H9 (cell line): Measurements from ENCODE around the gene MGAT4A. TPM values are rescaled to one million over a fixed set of nuclear protein-coding genes. Genes with fewer than 3 reads are reported as not detected.

Experiments used
- DNase-seq: peaks from one replicate; pipeline ENCODE4 v3.0.0-alpha.2; 2017
- H2AFZ ChIP-seq: one replicate; pipeline ENCODE4 v1.6.1; 2013; ENCODE audit warnings: mild to moderate bottlenecking, low read length, control low read depth, moderate library complexity
- H2AK5ac ChIP-seq: 2 replicates; pipeline ENCODE4 v1.6.1; 2013; ENCODE audit warnings: low read length, control low read depth, mixed read lengths; ENCODE audit not compliant: insufficient read length
- H2BK120ac ChIP-seq: one replicate; pipeline ENCODE4 v1.6.1; 2013; ENCODE audit warnings: low read depth, mild to moderate bottlenecking, low read length, control low read depth, inconsistent platforms; ENCODE audit not compliant: poor library complexity, severe bottlenecking
- H2BK12ac ChIP-seq: 2 replicates; pipeline ENCODE4 v1.6.1; 2013; ENCODE audit warnings: low read length, control low read depth, mixed read lengths, low read depth; ENCODE audit not compliant: insufficient read length
- H2BK15ac ChIP-seq: 2 replicates; pipeline ENCODE4 v1.6.1; 2013; ENCODE audit warnings: low read depth, low read length, control low read depth
- H2BK20ac ChIP-seq: one replicate; pipeline ENCODE4 v1.6.1; 2013; ENCODE audit warnings: low read depth, mild to moderate bottlenecking, low read length, control low read depth, inconsistent platforms; ENCODE audit not compliant: poor library complexity, severe bottlenecking
- H2BK5ac ChIP-seq: 2 replicates; pipeline ENCODE4 v1.6.1; 2013; ENCODE audit warnings: low read length, control low read depth, mixed read lengths; ENCODE audit not compliant: insufficient read length
- H3K14ac ChIP-seq: 2 replicates; pipeline ENCODE4 v1.6.1; 2013; ENCODE audit warnings: low read length, control low read depth; ENCODE audit not compliant: insufficient read depth
- H3K18ac ChIP-seq: 2 replicates; pipeline ENCODE4 v1.6.1; 2013; ENCODE audit warnings: low read depth, mild to moderate bottlenecking, mixed read lengths, low read length, control low read depth; ENCODE audit not compliant: insufficient read length
- H3K23ac ChIP-seq: 2 replicates; pipeline ENCODE4 v1.6.1; 2013; ENCODE audit warnings: low read length, control low read depth, mixed read lengths, low read depth; ENCODE audit not compliant: insufficient read length
- H3K23me2 ChIP-seq: 2 replicates; pipeline ENCODE4 v1.6.1; 2013; ENCODE audit warnings: low read depth, mild to moderate bottlenecking, mixed read lengths, low read length, control low read depth; ENCODE audit not compliant: insufficient read length, poor library complexity, severe bottlenecking
- H3K27ac ChIP-seq: 2 replicates; pipeline ENCODE4 v1.5.1; 2013; ENCODE audit warnings: low read length, control low read depth, mixed read lengths, low read depth; ENCODE audit not compliant: insufficient read length
- H3K27me3 ChIP-seq: 2 replicates; pipeline ENCODE4 v1.6.1; 2013; ENCODE audit warnings: low read length, control low read depth, inconsistent platforms; ENCODE audit not compliant: insufficient read depth
- H3K4ac ChIP-seq: 2 replicates; pipeline ENCODE4 v1.6.1; 2013; ENCODE audit warnings: low read depth, mild to moderate bottlenecking, control low read depth, inconsistent platforms, low read length, moderate library complexity
- H3K4me1 ChIP-seq: 2 replicates; pipeline ENCODE4 v1.6.1; 2013; ENCODE audit warnings: low read length, control low read depth, inconsistent platforms; ENCODE audit not compliant: insufficient read depth
- H3K4me2 ChIP-seq: 2 replicates; pipeline ENCODE4 v1.6.1; 2013; ENCODE audit warnings: low read length, control low read depth, mixed read lengths; ENCODE audit not compliant: insufficient read length, insufficient read depth
- H3K56ac ChIP-seq: 2 replicates; pipeline ENCODE4 v1.6.1; 2013; ENCODE audit warnings: low read depth, mild to moderate bottlenecking, mixed read lengths, low read length, control low read depth; ENCODE audit not compliant: insufficient read length
- H3K79me1 ChIP-seq: 2 replicates; pipeline ENCODE4 v1.6.1; 2013; ENCODE audit warnings: low read depth, mild to moderate bottlenecking, moderate library complexity, low read length, control low read depth, inconsistent platforms; ENCODE audit not compliant: insufficient read depth, poor library complexity, severe bottlenecking
- H3K79me2 ChIP-seq: 2 replicates; pipeline ENCODE4 v1.6.1; 2013; ENCODE audit warnings: low read length, control low read depth, inconsistent platforms; ENCODE audit not compliant: insufficient read depth
- H3K9ac ChIP-seq: 2 replicates; pipeline ENCODE4 v1.6.1; 2013; ENCODE audit warnings: low read length, control low read depth, mixed read lengths; ENCODE audit not compliant: insufficient read length; ENCODE audit errors: extremely low read depth
- H3K9me3 ChIP-seq: one replicate; pipeline ENCODE4 v1.6.1; 2013; ENCODE audit warnings: low read depth, low read length, inconsistent platforms; ENCODE audit not compliant: control insufficient read depth
- H3T11ph ChIP-seq: one replicate; pipeline ENCODE4 v1.6.1; 2013; ENCODE audit warnings: mild to moderate bottlenecking, low read length, control low read depth, inconsistent platforms
- H4K20me1 ChIP-seq: one replicate; pipeline ENCODE4 v1.6.1; 2013; ENCODE audit not compliant: control insufficient read depth, insufficient read length, insufficient read depth
- H4K5ac ChIP-seq: 2 replicates; pipeline ENCODE4 v1.6.1; 2013; ENCODE audit warnings: low read depth, mild to moderate bottlenecking, mixed read lengths, low read length, control low read depth; ENCODE audit not compliant: insufficient read length
- H4K8ac ChIP-seq: replicated peaks from 2 replicates; pipeline ENCODE4 v1.6.1; 2013; ENCODE audit warnings: low read length, control low read depth, mixed read lengths, low read depth; ENCODE audit not compliant: insufficient read length
- H4K91ac ChIP-seq: 2 replicates; pipeline ENCODE4 v1.6.1; 2013; ENCODE audit warnings: low read depth, mild to moderate bottlenecking, moderate library complexity, mixed read lengths, low read length, control low read depth; ENCODE audit not compliant: insufficient read length
- H3K27ac Mint-ChIP-seq, 3 experiments: 2 replicates in 2 of 3; 3 replicates in 1 of 3; pipeline ENCODE4 v1.8.0; 2020 to 2021; ENCODE audit warnings: mixed read lengths in 3 of 3, mild to moderate bottlenecking in 1 of 3, moderate library complexity in 1 of 3
- H3K27me3 Mint-ChIP-seq: 2 replicates; pipeline ENCODE4 v1.8.0; 2021; ENCODE audit warnings: low read depth, mild to moderate bottlenecking, moderate library complexity, mixed read lengths
- H3K36me3 Mint-ChIP-seq, 3 experiments: 2 replicates in 2 of 3; 3 replicates in 1 of 3; pipeline ENCODE4 v1.8.0; 2020 to 2021; ENCODE audit warnings: low read depth in 3 of 3, mixed read lengths in 3 of 3; ENCODE audit not compliant: insufficient read depth in 1 of 3
- H3K4me1 Mint-ChIP-seq, 2 experiments: 2 replicates each; pipeline ENCODE4 v1.8.0; 2020; ENCODE audit warnings: mixed read lengths in 2 of 2
- H3K4me3 Mint-ChIP-seq, 2 experiments: 2 replicates in 1 of 2; 3 replicates in 1 of 2; pipeline ENCODE4 v1.8.0; 2020 to 2021; ENCODE audit warnings: mild to moderate bottlenecking in 2 of 2, mixed read lengths in 2 of 2, moderate library complexity in 1 of 2
- H3K9me3 Mint-ChIP-seq, 2 experiments: 2 replicates in 1 of 2; 3 replicates in 1 of 2; pipeline ENCODE4 v1.8.0; 2020; ENCODE audit warnings: mild to moderate bottlenecking in 2 of 2, mixed read lengths in 2 of 2, moderate library complexity in 1 of 2
- CTCF ChIP-seq: fragments of 200-600 bp; sonication (generic); conservative IDR thresholded peaks from 3 replicates; pipeline ENCODE4 v1.8.0; 2021; ENCODE audit warnings: antibody characterized with exemption, mild to moderate bottlenecking
- WGBS: extraction: QIAGEN DNeasy Blood & Tissue Kit; methylation state at CpG from one replicate; pipeline ENCODE4 v1.1.7; 2013; ENCODE audit warnings: missing lambda C conversion rate, low lambda C conversion rate, mixed read lengths; ENCODE audit not compliant: insufficient read length; ENCODE audit errors: extremely low coverage; 5-methylcytosine and 5-hydroxymethylcytosine counted together
- total RNA-seq: library from RNA; stranded (reverse); gene quantifications from 2 replicates; pipeline ENCODE4 v1.2.1, GENCODE V29; 2021

MGAT4A gene
- total RNA-seq, 1 experiment from 2014 or later: 3.5 TPM

- Histone ChIP-seq H3K18ac (no peak overlapping the region), H2BK12ac (no peak overlapping the region), H3K9ac (no peak overlapping the region), H3K14ac (no peak overlapping the region), H4K8ac (no peak overlapping the region), H2BK120ac (no peak overlapping the region), H3K9me3 (no peaks in the 10 kb centered on the region), H2AFZ (no peak overlapping the region), H2AK5ac (no peak overlapping the region), H3K23me2 (no peaks in the 10 kb centered on the region), H2BK20ac (no peak overlapping the region), H3K56ac (no peak overlapping the region), H3K79me1 (no peaks in the 10 kb centered on the region), H3K79me2 (no peaks in the 10 kb centered on the region), H3K4ac (no peak overlapping the region), H3K23ac (no peak overlapping the region), H4K91ac (no peak overlapping the region), H2BK5ac (no peak overlapping the region), H3K4me1 (no peaks in the 10 kb centered on the region), H3K4me2 (no peak overlapping the region), H3T11ph (no peak overlapping the region), H3K27ac (no peak overlapping the region), H4K5ac (no peak overlapping the region), H4K20me1 (no peaks in the 10 kb centered on the region), H2BK15ac (no peak overlapping the region), H3K27me3 (no peaks in the 10 kb centered on the region)
- H3K36me3 Mint-ChIP-seq: peaks cover 0 to 60% (median 26%) of the 10 kb centered on the region in 3 experiments; a peak in 5 of 7 replicates
- no peak overlapping the region for H3K4me3 Mint-ChIP-seq
- H3K27ac Mint-ChIP-seq: no peak overlapping the region
- no peaks in the 10 kb centered on the region for H3K27me3 Mint-ChIP-seq
- no peak for TF ChIP-seq CTCF
- no peak for DNase-seq
- H3K4me1 Mint-ChIP-seq: no peaks in the 10 kb centered on the region
- WGBS: no CpG with 5 or more reads among the region's 9 CpGs
- H3K9me3 Mint-ChIP-seq: no peaks in the 10 kb centered on the region
These were observed 148.4 kb downstream of the MGAT4A start for GRCh38 chr2:98582523-98582922.
